Activated CD8-positive, alpha-beta T cell treated with anti-CD3 and anti-CD28 coated beads for 36 hours (primary cell): ENCODE measurements around the gene CHST12. TPM values are rescaled to one million over a fixed set of nuclear protein-coding genes. Genes with fewer than 3 reads are reported as not detected.

Source experiments
- ATAC-seq: fragments of 200-7000 bp; cut with Tn5 transposase; one replicate; pipeline ENCODE4 v1.10.0; 2021; ENCODE audit warnings: mild to moderate bottlenecking, moderate library complexity
- CTCF ChIA-PET: fragments of 350-600 bp; sonication (Branson Sonifier 250); formaldehyde crosslinking; loops from one replicate; lab custom pipeline; 2021; ENCODE audit warnings: antibody characterized with exemption; lab: Charles Lee
- POLR2A ChIA-PET: fragments of 350-600 bp; sonication (Branson Sonifier 250); formaldehyde crosslinking; loops from one replicate; lab custom pipeline; 2021; ENCODE audit warnings: antibody characterized with exemption; lab: Charles Lee
- DNase-seq: peaks from one replicate; pipeline ENCODE4 v3.0.0-alpha.2; 2020
- H3K27ac Mint-ChIP-seq: one replicate; pipeline ENCODE4 v1.8.0; 2021; ENCODE audit warnings: mild to moderate bottlenecking, mixed read lengths
- H3K27me3 Mint-ChIP-seq: one replicate; pipeline ENCODE4 v1.8.0; 2021; ENCODE audit warnings: mixed read lengths
- H3K36me3 Mint-ChIP-seq: one replicate; pipeline ENCODE4 v1.8.0; 2021; ENCODE audit warnings: low read depth, mixed read lengths
- H3K4me1 Mint-ChIP-seq: one replicate; pipeline ENCODE4 v1.8.0; 2021; ENCODE audit warnings: low read depth, mixed read lengths
- H3K4me3 Mint-ChIP-seq: one replicate; pipeline ENCODE4 v1.8.0; 2021; ENCODE audit warnings: mild to moderate bottlenecking, moderate library complexity, mixed read lengths
- H3K9me3 Mint-ChIP-seq: one replicate; pipeline ENCODE4 v1.8.0; 2021; ENCODE audit warnings: mixed read lengths
- intact Hi-C: fragments of 100-400 bp; cut with micrococcal nuclease; formaldehyde crosslinking; loops from one replicate; pipeline ENCODE4 v1.10.0; 2022
- total RNA-seq, 2 experiments: library from RNA; stranded (reverse); gene quantifications; one replicate each; pipeline ENCODE4 v1.2.3, GENCODE V29; 2021
- TF ChIP-seq, protein P1 (sequence below): fragments of 200-600 bp; IDR thresholded peaks from one replicate; pipeline ENCODE4 v1.8.0; 2022; ENCODE audit warnings: antibody characterized with exemption, mild to moderate bottlenecking

CHST12 gene
- total RNA-seq, 2 experiments from 2014 or later: 2.9 to 4.7 TPM

- TF ChIP-seq, protein P1, sequence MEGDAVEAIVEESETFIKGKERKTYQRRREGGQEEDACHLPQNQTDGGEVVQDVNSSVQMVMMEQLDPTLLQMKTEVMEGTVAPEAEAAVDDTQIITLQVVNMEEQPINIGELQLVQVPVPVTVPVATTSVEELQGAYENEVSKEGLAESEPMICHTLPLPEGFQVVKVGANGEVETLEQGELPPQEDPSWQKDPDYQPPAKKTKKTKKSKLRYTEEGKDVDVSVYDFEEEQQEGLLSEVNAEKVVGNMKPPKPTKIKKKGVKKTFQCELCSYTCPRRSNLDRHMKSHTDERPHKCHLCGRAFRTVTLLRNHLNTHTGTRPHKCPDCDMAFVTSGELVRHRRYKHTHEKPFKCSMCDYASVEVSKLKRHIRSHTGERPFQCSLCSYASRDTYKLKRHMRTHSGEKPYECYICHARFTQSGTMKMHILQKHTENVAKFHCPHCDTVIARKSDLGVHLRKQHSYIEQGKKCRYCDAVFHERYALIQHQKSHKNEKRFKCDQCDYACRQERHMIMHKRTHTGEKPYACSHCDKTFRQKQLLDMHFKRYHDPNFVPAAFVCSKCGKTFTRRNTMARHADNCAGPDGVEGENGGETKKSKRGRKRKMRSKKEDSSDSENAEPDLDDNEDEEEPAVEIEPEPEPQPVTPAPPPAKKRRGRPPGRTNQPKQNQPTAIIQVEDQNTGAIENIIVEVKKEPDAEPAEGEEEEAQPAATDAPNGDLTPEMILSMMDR: no peak
- POLR2A ChIA-PET: no interaction called here
- H3K9me3 Mint-ChIP-seq: no peaks in the 10 kb centered on the region
- no peak for DNase-seq
- H3K27me3 Mint-ChIP-seq: no peaks in the 10 kb centered on the region
- H3K27ac Mint-ChIP-seq: no peak overlapping the region
- H3K36me3 Mint-ChIP-seq: no peaks in the 10 kb centered on the region
- H3K4me3 Mint-ChIP-seq: no peak overlapping the region
- intact Hi-C loops: no loop called here
- no peak for ATAC-seq
- CTCF ChIA-PET: no interaction called here
- peaks cover 2% of the 10 kb centered on the region for H3K4me1 Mint-ChIP-seq
These were observed 40.1 kb downstream of the CHST12 start for GRCh38 chr7:2443491-2443890.

DNA sequence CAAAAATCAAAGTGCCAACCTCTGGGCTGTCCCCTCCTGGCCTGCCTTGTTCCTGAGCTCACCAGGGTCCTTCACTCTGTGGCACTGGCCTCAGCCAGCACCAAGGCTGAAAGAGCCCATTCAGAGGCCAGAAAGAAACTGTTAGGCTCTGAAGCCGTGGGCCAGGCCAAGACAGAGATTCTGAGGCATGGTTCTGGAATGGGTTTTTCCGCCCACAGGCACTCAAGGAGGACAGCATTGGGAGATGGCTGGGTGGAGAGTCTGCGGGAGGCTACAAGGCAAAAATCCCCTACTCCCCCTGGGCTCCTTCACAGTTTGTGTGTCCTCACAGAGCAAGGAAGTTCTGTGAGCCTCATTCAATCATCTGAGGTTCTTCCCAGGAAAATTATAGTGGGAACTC is 41.1 kb downstream of the CHST12 start:
- DNase-seq: no peak
- TF ChIP-seq, protein P1: no peak
- intact Hi-C loops: no loop called here
- no peaks in the 10 kb centered on the region for H3K36me3 Mint-ChIP-seq
- ATAC-seq: no peak
- H3K4me3 Mint-ChIP-seq: no peak overlapping the region
- POLR2A ChIA-PET: no interaction called here
- H3K27ac Mint-ChIP-seq: no peak overlapping the region
- H3K27me3 Mint-ChIP-seq: no peaks in the 10 kb centered on the region
- no peaks in the 10 kb centered on the region for H3K9me3 Mint-ChIP-seq
- peaks cover 2% of the 10 kb centered on the region for H3K4me1 Mint-ChIP-seq
- CTCF ChIA-PET: no interaction called here

GRCh38 chr7:2445047-2445446 is 41.6 kb downstream of the CHST12 start:
- intact Hi-C loops: no loop called here
- no peak for ATAC-seq
- ChIA-PET POLR2A (no interaction called here), CTCF (interaction anchor here (1.1 kb wide), 1 partner anchor 33 kb away, joined by 4 read pairs; no protein-coding TSS in a partner anchor)
- no peaks in the 10 kb centered on the region for H3K36me3 Mint-ChIP-seq
- H3K27ac Mint-ChIP-seq: no peak overlapping the region
- H3K4me1 Mint-ChIP-seq: peaks cover 2% of the 10 kb centered on the region
- TF ChIP-seq, protein P1: no peak
- no peak overlapping the region for H3K4me3 Mint-ChIP-seq
- no peaks in the 10 kb centered on the region for H3K27me3 Mint-ChIP-seq
- no peak for DNase-seq
- no peaks in the 10 kb centered on the region for H3K9me3 Mint-ChIP-seq

DNA sequence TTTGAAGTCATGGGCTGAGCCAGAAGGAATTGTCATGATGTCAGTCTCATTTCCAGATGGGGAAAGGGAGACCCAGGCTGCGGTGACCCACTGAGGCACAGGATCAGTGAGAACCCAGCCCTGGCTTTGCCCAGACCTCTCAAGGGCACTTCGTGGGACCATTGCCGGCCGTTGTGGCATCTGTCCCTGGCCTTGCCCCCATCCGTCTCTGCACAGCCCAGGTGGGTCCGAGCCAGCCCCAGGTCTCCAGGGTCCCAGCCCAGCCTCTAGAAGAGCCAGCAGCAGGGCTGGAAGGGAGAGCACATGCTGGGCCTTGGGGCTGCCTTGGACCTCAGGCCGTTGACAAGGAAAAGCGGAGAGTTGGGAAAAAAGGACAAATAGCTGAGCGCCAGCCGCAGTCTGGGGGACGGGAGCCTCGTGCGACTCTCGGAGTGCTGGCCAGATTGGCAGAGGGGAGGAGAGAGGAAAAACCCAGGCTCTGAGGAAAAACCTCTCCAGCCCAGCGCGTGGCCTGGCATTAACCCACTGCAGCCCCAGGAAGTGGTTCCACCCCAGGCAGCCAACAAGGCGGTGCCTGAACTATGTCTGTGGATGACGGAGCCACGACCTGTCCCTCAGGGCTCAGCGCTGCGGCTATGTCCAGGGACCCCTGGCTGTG is 42.6 kb downstream of the CHST12 start:
- intact Hi-C loops: no loop called here
- ATAC-seq (no peak), DNase-seq (no peak)
- Mint-ChIP-seq H3K27ac (no peak overlapping the region), H3K4me1 (peaks cover 2% of the 10 kb centered on the region), H3K27me3 (no peaks in the 10 kb centered on the region), H3K36me3 (no peaks in the 10 kb centered on the region), H3K4me3 (no peak overlapping the region), H3K9me3 (no peaks in the 10 kb centered on the region)
- TF ChIP-seq, protein P1: no peak
- ChIA-PET POLR2A (interaction anchor here (0.6 kb wide), 1 partner anchor 41 kb away, joined by 3 read pairs; no protein-coding TSS in a partner anchor), CTCF (interaction anchor here (1.1 kb wide), 1 partner anchor 34 kb away, joined by 4 read pairs; no protein-coding TSS in a partner anchor)

- TF ChIP-seq, protein P1: no peak
- H3K27ac Mint-ChIP-seq: no peak overlapping the region
- no peaks in the 10 kb centered on the region for H3K9me3 Mint-ChIP-seq
- H3K4me1 Mint-ChIP-seq: peaks cover 4% of the 10 kb centered on the region
- H3K36me3 Mint-ChIP-seq: no peaks in the 10 kb centered on the region
- no peak for DNase-seq
- POLR2A ChIA-PET: interaction anchor here (0.6 kb wide), 1 partner anchor 905 kb away, joined by 3 read pairs; no protein-coding TSS in a partner anchor
- no peak overlapping the region for H3K4me3 Mint-ChIP-seq
- CTCF ChIA-PET: no interaction called here
- no peaks in the 10 kb centered on the region for H3K27me3 Mint-ChIP-seq
- ATAC-seq: no peak
- intact Hi-C loops: no loop called here
These were observed 43.3 kb downstream of the CHST12 start for GRCh38 chr7:2446676-2447075.
